CD4-positive, alpha-beta T cell treated with Interleukin-2 at 100 ng/mL for 4 hours (primary cell): ENCODE data around the gene SMC3.

Source experiments
- DNase-seq: peaks from one replicate; pipeline ENCODE4 v3.0.0-alpha.2; 2020; ENCODE audit warnings: low spot score

The SMC3 gene

GRCh38 chr10:110544958-110545537 lies 22.4 kb upstream of the SMC3 start:
- no peak for DNase-seq

- DNase-seq = no peak
Observed at GRCh38 chr10:110546077-110546476, 21.4 kb upstream of the SMC3 start.

GRCh38 chr10:110546499-110547110 lies 20.9 kb upstream of the SMC3 start:
- no peak for DNase-seq

- peak; percentile 80 for DNase-seq
Observed at GRCh38 chr10:110547139-110547761, 20.2 kb upstream of the SMC3 start.

DNA sequence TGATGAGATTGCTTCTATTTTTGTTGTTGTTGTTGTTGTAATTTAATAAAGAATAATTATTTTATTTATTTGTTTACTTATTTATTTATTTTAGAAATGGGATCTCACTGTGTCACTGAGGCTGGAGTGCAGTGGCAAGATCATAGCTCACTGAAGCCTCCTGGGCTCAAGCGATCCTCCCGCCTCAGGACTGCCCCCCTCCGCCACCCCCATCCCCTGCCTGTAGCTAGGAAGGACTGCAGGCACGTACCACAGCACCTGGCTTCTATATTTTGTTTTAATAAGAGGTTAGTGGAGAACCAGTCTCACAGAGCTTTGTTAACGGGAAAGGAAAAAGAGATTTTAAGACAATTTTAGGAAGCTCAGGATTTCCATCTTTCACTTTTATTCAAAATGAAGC lies 19.5 kb upstream of the SMC3 start:
- DNase-seq = no peak

DNA sequence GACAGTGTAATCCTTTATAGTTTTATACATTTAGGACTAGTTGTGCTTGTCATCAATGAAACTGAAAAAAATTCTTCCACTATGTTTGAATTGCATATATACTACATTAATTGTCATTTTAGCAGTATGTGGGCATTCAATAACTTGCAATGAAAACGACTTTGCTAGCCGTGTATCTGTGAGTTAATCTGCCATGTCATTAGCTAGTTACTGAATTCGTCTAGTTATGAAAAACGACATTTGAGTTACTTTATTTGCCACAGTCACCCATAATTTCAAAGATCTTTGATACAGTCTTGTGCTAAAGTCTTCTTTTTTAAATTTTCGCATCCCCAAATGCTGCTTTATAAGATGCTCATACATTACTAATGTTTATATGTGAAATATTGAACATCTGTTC lies 18.3 kb upstream of the SMC3 start:
- DNase-seq = no peak

GRCh38 chr10:110553905-110554304 lies 13.6 kb upstream of the SMC3 start:
- DNase-seq = no peak

- no peak for DNase-seq
Observed at GRCh38 chr10:110556296-110556695, 11.2 kb upstream of the SMC3 start.

- peak; percentile 75 for DNase-seq
Observed at GRCh38 chr10:110556969-110557601, 10.4 kb upstream of the SMC3 start.

DNA sequence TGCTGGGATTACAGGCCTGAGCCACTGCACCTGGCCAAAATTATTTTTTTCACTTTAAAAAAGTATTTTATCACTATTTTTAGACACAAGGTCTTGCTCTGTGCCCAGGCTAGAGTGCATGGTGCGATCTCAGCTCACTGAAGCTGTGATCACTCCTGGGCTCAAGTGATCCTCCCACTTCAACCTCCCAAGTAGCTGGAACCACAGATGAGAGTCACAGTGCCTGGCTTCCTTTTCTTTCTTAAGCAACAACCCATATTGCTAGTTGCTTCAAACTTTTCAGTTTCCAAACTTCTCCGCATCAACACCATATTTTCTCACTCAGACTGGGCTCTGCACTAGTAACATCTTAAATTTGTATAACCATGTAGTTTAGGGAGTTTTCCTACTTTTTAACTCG lies 9.5 kb upstream of the SMC3 start:
- no peak for DNase-seq

DNA sequence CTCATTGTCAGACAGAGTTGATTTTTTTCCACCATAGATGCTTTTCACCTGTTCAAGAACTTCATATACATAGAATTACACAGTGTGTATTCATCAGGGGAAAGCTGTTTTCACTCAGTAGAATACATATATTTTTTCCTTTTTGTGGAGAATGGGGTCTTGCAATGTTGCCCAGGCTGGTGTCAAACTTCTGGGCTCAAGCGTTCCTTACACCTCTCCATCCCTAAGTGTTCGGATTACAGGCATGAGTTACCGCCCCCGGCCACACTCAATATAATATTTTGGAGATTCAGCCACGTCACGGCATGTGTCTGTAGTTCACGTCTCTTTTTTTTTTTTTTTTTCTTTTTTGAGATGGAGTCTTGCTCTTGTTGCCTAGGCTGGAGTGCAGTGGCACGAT lies 7.5 kb upstream of the SMC3 start:
- DNase-seq = no peak

DNA sequence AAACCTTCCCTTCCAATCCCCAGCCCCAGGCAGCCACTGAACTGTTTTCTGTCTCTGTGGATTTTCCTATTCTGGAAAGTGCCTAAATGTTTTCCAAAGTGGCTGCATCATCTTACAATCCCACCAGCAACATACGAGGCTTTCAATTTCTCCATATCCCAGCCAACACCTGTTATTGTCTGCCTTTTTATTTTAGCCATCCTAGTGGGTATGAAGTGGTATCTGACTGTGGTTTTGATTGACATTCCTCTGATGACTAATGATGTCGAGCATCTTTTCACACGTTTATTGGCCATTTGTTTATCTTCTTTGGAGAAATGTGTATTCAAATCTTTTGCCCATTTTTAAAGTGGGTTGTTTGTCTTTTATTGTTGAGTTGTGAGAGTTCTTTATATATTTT lies 6.2 kb upstream of the SMC3 start:
- no peak for DNase-seq

DNA sequence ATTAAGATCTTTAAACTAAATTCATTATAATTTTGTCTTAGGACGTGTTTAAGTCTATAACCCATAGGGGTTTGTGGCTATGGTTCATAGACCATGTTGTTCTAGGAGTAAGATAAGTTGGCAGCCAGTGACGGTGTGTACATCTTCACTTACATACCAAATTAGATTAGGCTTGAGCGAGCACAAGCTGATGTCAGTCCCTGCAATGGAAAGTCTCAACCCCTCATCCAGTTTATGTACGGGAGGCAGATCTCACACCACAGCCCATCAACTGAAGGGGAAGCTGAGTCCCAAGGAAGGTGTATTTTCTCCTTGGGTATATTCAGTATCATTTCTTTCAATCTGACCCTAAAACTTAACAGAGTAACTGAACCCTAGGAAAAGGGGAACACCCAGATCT lies 5.1 kb upstream of the SMC3 start:
- no peak for DNase-seq

- no peak for DNase-seq
Observed at GRCh38 chr10:110563132-110563531, 4.4 kb upstream of the SMC3 start.

DNA sequence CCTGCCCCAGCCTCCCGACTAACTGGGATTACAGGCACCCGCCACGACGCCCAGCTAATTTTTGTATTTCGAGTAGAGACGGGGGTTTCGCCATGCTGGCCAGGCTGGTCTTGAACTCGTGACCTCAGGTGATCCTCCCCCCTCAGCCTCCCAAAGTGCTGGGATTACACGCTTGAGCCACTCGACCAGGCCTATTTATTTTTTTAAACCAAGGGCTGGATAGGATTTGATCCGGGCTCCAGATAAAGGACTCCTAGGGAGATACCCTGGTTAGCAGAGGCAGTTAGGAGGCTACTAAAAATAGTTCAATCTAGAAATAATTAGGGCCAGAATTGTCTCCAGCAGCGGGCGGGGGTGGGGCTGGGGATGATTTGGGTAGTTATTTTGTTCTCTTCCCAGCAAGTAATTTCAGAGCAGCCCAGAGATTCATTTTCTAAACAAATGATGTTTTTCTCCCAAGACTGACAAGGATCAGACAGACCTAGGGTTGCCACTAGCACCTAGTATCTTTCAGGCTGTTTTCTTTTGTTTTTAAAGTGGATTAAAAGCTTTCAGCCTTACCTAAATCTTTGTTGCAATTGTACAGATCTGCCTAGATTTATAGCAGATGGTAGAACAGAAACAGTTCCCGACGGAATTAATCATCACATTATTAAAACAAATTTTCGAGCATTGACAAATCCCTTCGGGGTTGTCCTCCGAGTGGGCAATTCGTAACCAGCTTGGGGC lies 859 bp upstream of the SMC3 start:
- no peak for DNase-seq

- peak; percentile 48 for DNase-seq
Observed at GRCh38 chr10:110568055-110568735, 700 bp downstream of the SMC3 start.

GRCh38 chr10:110569122-110569521 lies 1.6 kb downstream of the SMC3 start:
- no peak for DNase-seq

GRCh38 chr10:110569736-110570135 lies 2.2 kb downstream of the SMC3 start:
- DNase-seq = no peak

GRCh38 chr10:110571093-110571743 lies 3.7 kb downstream of the SMC3 start:
- DNase-seq = peak; percentile 43

DNA sequence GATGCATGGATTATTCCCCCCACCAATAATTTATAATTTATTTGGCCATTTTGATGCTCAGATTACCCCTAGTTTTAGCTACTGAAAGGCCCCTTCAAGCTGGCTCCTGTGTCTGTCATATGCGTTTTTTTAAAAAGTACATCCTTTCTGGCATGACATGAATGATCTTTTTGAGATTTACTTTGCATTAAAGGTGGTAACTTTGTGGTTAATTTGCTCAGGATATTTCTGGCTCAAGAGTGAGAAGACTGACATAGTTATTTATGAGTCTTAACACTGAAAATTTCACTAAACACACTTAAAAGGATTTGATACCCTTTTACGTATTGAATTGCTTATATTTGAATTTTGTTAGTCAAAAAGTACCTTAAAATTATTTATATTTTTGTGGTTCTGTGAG lies 5.4 kb downstream of the SMC3 start:
- DNase-seq = no peak

- DNase-seq = no peak
Observed at GRCh38 chr10:110574420-110574819, 6.9 kb downstream of the SMC3 start.

- DNase-seq = no peak
Observed at GRCh38 chr10:110576220-110576619, 8.7 kb downstream of the SMC3 start.
